ENCODE results near the gene SYNPO2.
"Not testable (repeated sequence)": the region's sequence is repeated elsewhere in the genome, so short reads cannot be mapped to it uniquely, and the experiment has no call there.

DNA sequence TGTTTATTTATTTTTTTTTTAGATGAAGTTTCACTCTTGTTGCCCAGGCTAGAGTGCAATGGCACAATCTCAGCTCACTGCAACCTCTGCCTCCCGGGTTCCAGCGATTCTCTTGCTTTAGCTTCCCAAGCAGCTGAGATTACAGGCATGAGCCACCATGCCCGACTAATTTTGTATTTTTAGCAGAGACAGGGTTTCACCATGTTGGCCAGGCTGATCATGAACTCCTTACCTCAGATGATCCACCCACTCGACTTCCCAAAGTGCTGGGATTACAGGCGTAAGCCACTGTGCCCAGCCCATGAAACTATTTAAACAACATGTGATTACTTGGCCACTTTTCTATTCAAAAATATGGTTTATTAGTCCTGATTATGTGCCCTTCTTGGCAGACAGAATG, 158.4 kb downstream of the SYNPO2 start:
- TF ChIP-seq, protein P1, sequence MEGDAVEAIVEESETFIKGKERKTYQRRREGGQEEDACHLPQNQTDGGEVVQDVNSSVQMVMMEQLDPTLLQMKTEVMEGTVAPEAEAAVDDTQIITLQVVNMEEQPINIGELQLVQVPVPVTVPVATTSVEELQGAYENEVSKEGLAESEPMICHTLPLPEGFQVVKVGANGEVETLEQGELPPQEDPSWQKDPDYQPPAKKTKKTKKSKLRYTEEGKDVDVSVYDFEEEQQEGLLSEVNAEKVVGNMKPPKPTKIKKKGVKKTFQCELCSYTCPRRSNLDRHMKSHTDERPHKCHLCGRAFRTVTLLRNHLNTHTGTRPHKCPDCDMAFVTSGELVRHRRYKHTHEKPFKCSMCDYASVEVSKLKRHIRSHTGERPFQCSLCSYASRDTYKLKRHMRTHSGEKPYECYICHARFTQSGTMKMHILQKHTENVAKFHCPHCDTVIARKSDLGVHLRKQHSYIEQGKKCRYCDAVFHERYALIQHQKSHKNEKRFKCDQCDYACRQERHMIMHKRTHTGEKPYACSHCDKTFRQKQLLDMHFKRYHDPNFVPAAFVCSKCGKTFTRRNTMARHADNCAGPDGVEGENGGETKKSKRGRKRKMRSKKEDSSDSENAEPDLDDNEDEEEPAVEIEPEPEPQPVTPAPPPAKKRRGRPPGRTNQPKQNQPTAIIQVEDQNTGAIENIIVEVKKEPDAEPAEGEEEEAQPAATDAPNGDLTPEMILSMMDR (conservative IDR thresholded peaks at IDR 0.05; ENCODE audit: low read depth, low read length) = not testable (repeated sequence)
- not testable (repeated sequence) for TF ChIP-seq EZH2 (IDR thresholded peaks at IDR 0.05; ENCODE audit: borderline replicate concordance, low read depth, low read length, poor library complexity, severe bottlenecking)

Data from A673 (cell line).